H1 (cell line): ENCODE results near the gene PHLPP1.

Experiments used
- CBX8 ChIP-seq: fragments of 300-800, 300-1000 bp; sonication (generic); IDR thresholded peaks from 2 replicates; pipeline ENCODE4 v1.7.1; 2016; ENCODE audit warnings: low read depth, low read length, borderline replicate concordance
- CHD2 ChIP-seq: IDR thresholded peaks from 2 replicates; pipeline ENCODE4 v1.6.1; 2012; ENCODE audit warnings: low read length, improper control_type of control experiment
- EGR1 ChIP-seq: IDR thresholded peaks from 2 replicates; pipeline ENCODE4 v1.6.1; 2011; ENCODE audit warnings: low read depth, low read length, borderline replicate concordance
- EP300 ChIP-seq, 2 experiments: IDR thresholded peaks; 1 replicate in 1 of 2; 2 replicates in 1 of 2; pipeline ENCODE4 v1.6.1; 2011 to 2012; ENCODE audit warnings: low read depth in 2 of 2, low read length in 2 of 2, mild to moderate bottlenecking in 2 of 2, borderline replicate concordance in 1 of 2, inconsistent platforms in 1 of 2, moderate library complexity in 1 of 2
- EZH2 ChIP-seq: fragments of 200-600 bp; sonication (generic); IDR thresholded peaks from 2 replicates; pipeline ENCODE4 v1.7.1; 2012; ENCODE audit warnings: low read depth, mild to moderate bottlenecking, moderate library complexity, low read length, inconsistent platforms; ENCODE audit not compliant: severe bottlenecking
- GABPA ChIP-seq: IDR thresholded peaks from 2 replicates; pipeline ENCODE4 v1.6.1; 2011; ENCODE audit warnings: mild to moderate bottlenecking, low read length, moderate library complexity, borderline replicate concordance; ENCODE audit not compliant: insufficient read depth
- HDAC6 ChIP-seq: IDR thresholded peaks from one replicate; pipeline ENCODE4 v1.7.1; 2012; ENCODE audit warnings: low read depth, mild to moderate bottlenecking, inconsistent platforms, low read length, moderate library complexity
- JUN ChIP-seq: IDR thresholded peaks from 2 replicates; pipeline ENCODE4 v1.6.1; 2011; ENCODE audit warnings: low read depth, mild to moderate bottlenecking, improper control_type of control experiment, low read length
- NRF1 ChIP-seq: IDR thresholded peaks from 2 replicates; pipeline ENCODE4 v1.6.1; 2011; ENCODE audit warnings: mild to moderate bottlenecking, low read depth, low read length, improper control_type of control experiment
- SIN3A ChIP-seq, 2 experiments: IDR thresholded peaks in 1 of 2; conservative IDR thresholded peaks in 1 of 2; 2 replicates each; pipeline ENCODE4 v1.6.1; 2011 to 2012; ENCODE audit warnings: low read length in 2 of 2, improper control_type of control experiment in 1 of 2, low read depth in 1 of 2, mild to moderate bottlenecking in 1 of 2
- TAF1 ChIP-seq: IDR thresholded peaks from 2 replicates; pipeline ENCODE4 v1.6.1; 2011; ENCODE audit warnings: mild to moderate bottlenecking, low read depth, low read length
- TF ChIP-seq, protein P1 (sequence below), 3 experiments: IDR thresholded peaks; 1 replicate in 2 of 3; 2 replicates in 1 of 3; pipeline versions ENCODE4 v1.5.1 to v1.6.1; 2011; ENCODE audit warnings: low read length in 3 of 3, mild to moderate bottlenecking in 3 of 3, inconsistent platforms in 2 of 3, low read depth in 1 of 3, moderate library complexity in 1 of 3; ENCODE audit not compliant: insufficient read depth in 1 of 3; ENCODE audit errors: control extremely low read depth in 1 of 3

DNA sequence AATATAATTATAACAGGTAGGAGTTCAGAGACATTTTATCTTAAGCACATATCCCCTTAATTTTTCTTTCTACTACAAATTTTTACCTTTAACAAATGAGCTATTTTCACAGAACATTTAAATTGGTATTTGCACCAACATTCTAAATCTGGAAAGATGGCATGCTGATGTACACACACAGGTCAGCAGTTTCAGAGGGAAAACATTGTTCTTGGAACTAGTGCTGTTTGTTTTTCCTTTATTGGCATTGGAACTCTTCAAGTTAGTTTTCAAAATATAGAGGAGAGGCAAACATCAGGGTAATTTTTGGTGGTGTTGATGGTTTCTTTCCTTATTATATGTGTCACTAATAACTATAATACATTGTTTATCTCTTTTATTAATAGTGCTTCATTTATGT lies 155.3 kb downstream of the PHLPP1 start:
- no peak for TF ChIP-seq SIN3A (conservative IDR thresholded peaks at IDR 0.05 in 1 of 2, IDR thresholded peaks at IDR 0.05 in 1 of 2; ENCODE audit: low read depth in 1 of 2, low read length in 2 of 2)
- TF ChIP-seq, protein P1, sequence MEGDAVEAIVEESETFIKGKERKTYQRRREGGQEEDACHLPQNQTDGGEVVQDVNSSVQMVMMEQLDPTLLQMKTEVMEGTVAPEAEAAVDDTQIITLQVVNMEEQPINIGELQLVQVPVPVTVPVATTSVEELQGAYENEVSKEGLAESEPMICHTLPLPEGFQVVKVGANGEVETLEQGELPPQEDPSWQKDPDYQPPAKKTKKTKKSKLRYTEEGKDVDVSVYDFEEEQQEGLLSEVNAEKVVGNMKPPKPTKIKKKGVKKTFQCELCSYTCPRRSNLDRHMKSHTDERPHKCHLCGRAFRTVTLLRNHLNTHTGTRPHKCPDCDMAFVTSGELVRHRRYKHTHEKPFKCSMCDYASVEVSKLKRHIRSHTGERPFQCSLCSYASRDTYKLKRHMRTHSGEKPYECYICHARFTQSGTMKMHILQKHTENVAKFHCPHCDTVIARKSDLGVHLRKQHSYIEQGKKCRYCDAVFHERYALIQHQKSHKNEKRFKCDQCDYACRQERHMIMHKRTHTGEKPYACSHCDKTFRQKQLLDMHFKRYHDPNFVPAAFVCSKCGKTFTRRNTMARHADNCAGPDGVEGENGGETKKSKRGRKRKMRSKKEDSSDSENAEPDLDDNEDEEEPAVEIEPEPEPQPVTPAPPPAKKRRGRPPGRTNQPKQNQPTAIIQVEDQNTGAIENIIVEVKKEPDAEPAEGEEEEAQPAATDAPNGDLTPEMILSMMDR (IDR thresholded peaks at IDR 0.05; ENCODE audit: control extremely low read depth in 1 of 3, insufficient read depth in 1 of 3, low read depth in 1 of 3, low read length in 3 of 3) = no peak
- no peak for TF ChIP-seq JUN
- TF ChIP-seq HDAC6 = no peak
- TF ChIP-seq EZH2 = no peak
- TF ChIP-seq GABPA = no peak
- no peak for TF ChIP-seq NRF1
- no peak for TF ChIP-seq TAF1
- TF ChIP-seq EP300 (IDR thresholded peaks at IDR 0.05; ENCODE audit: borderline replicate concordance in 1 of 2, low read depth in 2 of 2, low read length in 2 of 2) = no peak
- TF ChIP-seq EGR1 = no peak
- no peak for TF ChIP-seq CBX8
- no peak for TF ChIP-seq CHD2
